Measurements from ENCODE around the gene PAGR1. TPM values are rescaled to one million over a fixed set of nuclear protein-coding genes. Genes with fewer than 3 reads are reported as not detected.

The PAGR1 gene
- total RNA-seq, 1 experiment from 2014 or later: 60.1 TPM

DNA sequence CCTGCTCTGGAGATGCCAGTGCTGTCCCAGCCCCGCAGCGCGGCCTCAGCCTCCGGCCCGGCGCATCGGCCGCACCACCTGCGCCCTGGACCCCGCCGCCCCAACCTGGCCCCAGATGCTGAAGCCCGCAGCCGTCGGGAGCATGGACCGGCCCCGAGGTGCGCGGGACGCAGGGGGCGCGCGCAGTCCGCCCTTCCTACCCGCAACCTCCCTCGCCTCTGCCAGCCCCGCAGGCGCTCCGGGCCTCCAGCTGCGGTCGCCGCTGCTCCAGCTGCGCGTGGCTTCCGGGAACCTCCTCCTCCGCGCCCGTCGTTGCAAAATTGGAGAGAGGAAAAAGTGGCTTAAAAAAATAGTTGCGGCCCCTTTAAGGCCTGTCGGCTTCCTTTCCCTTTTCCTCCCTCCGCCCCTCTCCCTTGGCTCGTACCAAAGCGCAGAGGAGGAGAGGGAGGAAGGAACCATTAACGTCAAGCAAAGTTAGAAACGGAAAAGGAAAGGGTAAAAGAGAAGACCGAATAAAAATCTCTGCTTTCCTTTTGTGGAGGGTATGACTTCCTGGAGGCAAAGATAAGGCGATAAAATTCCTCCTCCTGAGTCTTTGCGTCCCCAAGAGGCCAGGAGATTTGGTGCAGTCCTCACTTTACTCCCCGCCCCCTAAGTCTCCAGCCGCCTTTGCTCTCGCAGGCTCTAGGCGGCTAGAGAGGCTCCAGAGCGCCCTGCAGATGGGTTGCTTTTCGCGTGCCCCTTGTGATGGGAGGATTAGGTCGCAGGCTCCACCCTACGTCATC, 47.1 kb downstream of the PAGR1 start, which contains the start of gene CDIPT (continued):
- TF ChIP-seq OVOL2 (CRISPR knock-in tag; IDR thresholded peaks at IDR 0.05; ENCODE audit: borderline replicate concordance) (no peak), PRRX2 (CRISPR knock-in tag; IDR thresholded peaks at IDR 0.05) (no peak), FOXP1 (CRISPR knock-in tag; IDR thresholded peaks at IDR 0.05; ENCODE audit: borderline replicate concordance) (peak; percentile 66; the same call in 1 of the 2 replicates), IRF2 (CRISPR knock-in tag; IDR thresholded peaks at IDR 0.05; ENCODE audit: borderline replicate concordance, low read depth) (no peak), TCF7 (CRISPR knock-in tag; IDR thresholded peaks at IDR 0.05; ENCODE audit: low read depth) (no peak), TEAD1 (CRISPR knock-in tag; IDR thresholded peaks at IDR 0.05) (peak; percentile 12; the same call in 1 of the 2 replicates), GABPB1 (CRISPR knock-in tag; IDR thresholded peaks at IDR 0.05) (peak; percentile 65; the same call in 1 of the 2 replicates), FOXK1 (CRISPR knock-in tag; IDR thresholded peaks at IDR 0.05) (0 out of 2 replicates have a peak, but pooled peaks have one; percentile 41), NR3C1 (CRISPR knock-in tag; conservative IDR thresholded peaks at IDR 0.05; ENCODE audit: low read depth) (no peak), RELA (CRISPR knock-in tag; IDR thresholded peaks at IDR 0.05; ENCODE audit: borderline replicate concordance) (0 out of 2 replicates have a peak, but pooled peaks have one; percentile 40), ELF4 (CRISPR knock-in tag; IDR thresholded peaks at IDR 0.05; ENCODE audit: low read depth) (no peak), NR1H2 (CRISPR knock-in tag; IDR thresholded peaks at IDR 0.05) (no peak), SMAD3 (CRISPR knock-in tag; IDR thresholded peaks at IDR 0.05; ENCODE audit: borderline replicate concordance) (no peak), JAZF1 (CRISPR knock-in tag; IDR thresholded peaks at IDR 0.05) (no peak), ZBTB21 (CRISPR knock-in tag; IDR thresholded peaks at IDR 0.05; ENCODE audit: borderline replicate concordance) (no peak)
- TF ChIP-seq, protein P1, sequence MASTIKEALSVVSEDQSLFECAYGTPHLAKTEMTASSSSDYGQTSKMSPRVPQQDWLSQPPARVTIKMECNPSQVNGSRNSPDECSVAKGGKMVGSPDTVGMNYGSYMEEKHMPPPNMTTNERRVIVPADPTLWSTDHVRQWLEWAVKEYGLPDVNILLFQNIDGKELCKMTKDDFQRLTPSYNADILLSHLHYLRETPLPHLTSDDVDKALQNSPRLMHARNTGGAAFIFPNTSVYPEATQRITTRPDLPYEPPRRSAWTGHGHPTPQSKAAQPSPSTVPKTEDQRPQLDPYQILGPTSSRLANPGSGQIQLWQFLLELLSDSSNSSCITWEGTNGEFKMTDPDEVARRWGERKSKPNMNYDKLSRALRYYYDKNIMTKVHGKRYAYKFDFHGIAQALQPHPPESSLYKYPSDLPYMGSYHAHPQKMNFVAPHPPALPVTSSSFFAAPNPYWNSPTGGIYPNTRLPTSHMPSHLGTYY (CRISPR knock-in tag; IDR thresholded peaks at IDR 0.05): no peak
- TF ChIP-seq, protein P2, sequence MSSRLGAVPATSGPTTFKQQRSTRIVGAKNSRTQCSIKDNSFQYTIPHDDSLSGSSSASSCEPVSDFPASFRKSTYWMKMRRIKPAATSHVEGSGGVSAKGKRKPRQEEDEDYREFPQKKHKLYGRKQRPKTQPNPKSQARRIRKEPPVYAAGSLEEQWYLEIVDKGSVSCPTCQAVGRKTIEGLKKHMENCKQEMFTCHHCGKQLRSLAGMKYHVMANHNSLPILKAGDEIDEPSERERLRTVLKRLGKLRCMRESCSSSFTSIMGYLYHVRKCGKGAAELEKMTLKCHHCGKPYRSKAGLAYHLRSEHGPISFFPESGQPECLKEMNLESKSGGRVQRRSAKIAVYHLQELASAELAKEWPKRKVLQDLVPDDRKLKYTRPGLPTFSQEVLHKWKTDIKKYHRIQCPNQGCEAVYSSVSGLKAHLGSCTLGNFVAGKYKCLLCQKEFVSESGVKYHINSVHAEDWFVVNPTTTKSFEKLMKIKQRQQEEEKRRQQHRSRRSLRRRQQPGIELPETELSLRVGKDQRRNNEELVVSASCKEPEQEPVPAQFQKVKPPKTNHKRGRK (CRISPR knock-in tag; IDR thresholded peaks at IDR 0.05; ENCODE audit: borderline replicate concordance): no peak
- TF ChIP-seq, protein P3, sequence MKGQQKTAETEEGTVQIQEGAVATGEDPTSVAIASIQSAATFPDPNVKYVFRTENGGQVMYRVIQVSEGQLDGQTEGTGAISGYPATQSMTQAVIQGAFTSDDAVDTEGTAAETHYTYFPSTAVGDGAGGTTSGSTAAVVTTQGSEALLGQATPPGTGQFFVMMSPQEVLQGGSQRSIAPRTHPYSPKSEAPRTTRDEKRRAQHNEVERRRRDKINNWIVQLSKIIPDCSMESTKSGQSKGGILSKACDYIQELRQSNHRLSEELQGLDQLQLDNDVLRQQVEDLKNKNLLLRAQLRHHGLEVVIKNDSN (CRISPR knock-in tag; IDR thresholded peaks at IDR 0.05): no peak
- TF ChIP-seq, protein P4, sequence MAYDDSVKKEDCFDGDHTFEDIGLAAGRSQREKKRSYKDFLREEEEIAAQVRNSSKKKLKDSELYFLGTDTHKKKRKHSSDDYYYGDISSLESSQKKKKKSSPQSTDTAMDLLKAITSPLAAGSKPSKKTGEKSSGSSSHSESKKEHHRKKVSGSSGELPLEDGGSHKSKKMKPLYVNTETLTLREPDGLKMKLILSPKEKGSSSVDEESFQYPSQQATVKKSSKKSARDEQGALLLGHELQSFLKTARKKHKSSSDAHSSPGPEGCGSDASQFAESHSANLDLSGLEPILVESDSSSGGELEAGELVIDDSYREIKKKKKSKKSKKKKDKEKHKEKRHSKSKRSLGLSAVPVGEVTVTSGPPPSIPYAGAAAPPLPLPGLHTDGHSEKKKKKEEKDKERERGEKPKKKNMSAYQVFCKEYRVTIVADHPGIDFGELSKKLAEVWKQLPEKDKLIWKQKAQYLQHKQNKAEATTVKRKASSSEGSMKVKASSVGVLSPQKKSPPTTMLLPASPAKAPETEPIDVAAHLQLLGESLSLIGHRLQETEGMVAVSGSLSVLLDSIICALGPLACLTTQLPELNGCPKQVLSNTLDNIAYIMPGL (CRISPR knock-in tag; IDR thresholded peaks at IDR 0.05): peak; percentile 80; the same call in 1 of the 2 replicates
- TF ChIP-seq, protein P5, sequence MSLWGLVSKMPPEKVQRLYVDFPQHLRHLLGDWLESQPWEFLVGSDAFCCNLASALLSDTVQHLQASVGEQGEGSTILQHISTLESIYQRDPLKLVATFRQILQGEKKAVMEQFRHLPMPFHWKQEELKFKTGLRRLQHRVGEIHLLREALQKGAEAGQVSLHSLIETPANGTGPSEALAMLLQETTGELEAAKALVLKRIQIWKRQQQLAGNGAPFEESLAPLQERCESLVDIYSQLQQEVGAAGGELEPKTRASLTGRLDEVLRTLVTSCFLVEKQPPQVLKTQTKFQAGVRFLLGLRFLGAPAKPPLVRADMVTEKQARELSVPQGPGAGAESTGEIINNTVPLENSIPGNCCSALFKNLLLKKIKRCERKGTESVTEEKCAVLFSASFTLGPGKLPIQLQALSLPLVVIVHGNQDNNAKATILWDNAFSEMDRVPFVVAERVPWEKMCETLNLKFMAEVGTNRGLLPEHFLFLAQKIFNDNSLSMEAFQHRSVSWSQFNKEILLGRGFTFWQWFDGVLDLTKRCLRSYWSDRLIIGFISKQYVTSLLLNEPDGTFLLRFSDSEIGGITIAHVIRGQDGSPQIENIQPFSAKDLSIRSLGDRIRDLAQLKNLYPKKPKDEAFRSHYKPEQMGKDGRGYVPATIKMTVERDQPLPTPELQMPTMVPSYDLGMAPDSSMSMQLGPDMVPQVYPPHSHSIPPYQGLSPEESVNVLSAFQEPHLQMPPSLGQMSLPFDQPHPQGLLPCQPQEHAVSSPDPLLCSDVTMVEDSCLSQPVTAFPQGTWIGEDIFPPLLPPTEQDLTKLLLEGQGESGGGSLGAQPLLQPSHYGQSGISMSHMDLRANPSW (CRISPR knock-in tag; conservative IDR thresholded peaks at IDR 0.05; ENCODE audit: low read depth): no peak
- TF ChIP-seq, protein P6, sequence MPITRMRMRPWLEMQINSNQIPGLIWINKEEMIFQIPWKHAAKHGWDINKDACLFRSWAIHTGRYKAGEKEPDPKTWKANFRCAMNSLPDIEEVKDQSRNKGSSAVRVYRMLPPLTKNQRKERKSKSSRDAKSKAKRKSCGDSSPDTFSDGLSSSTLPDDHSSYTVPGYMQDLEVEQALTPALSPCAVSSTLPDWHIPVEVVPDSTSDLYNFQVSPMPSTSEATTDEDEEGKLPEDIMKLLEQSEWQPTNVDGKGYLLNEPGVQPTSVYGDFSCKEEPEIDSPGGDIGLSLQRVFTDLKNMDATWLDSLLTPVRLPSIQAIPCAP (CRISPR knock-in tag; IDR thresholded peaks at IDR 0.05): no peak
- TF ChIP-seq, protein P7, sequence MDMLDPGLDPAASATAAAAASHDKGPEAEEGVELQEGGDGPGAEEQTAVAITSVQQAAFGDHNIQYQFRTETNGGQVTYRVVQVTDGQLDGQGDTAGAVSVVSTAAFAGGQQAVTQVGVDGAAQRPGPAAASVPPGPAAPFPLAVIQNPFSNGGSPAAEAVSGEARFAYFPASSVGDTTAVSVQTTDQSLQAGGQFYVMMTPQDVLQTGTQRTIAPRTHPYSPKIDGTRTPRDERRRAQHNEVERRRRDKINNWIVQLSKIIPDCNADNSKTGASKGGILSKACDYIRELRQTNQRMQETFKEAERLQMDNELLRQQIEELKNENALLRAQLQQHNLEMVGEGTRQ (CRISPR knock-in tag; IDR thresholded peaks at IDR 0.05): 0 out of 2 replicates have a peak, but pooled peaks have one; percentile 25
- TF ChIP-seq, protein P8, sequence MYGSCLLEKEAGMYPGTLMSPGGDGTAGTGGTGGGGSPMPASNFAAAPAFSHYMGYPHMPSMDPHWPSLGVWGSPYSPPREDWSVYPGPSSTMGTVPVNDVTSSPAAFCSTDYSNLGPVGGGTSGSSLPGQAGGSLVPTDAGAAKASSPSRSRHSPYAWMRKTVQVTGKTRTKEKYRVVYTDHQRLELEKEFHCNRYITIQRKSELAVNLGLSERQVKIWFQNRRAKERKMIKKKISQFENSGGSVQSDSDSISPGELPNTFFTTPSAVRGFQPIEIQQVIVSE (CRISPR knock-in tag; IDR thresholded peaks at IDR 0.05; ENCODE audit: borderline replicate concordance): no peak
